ENCODE data around the gene PCARE.

GRCh38 chr2:29068513-29068912 is 5.8 kb downstream of the PCARE start:
- TF ChIP-seq CTCF (IDR thresholded peaks at IDR 0.05) (no peak), POLR2A (IDR thresholded peaks at IDR 0.05) (no peak), POLR2AphosphoS5 (IDR thresholded peaks at IDR 0.05) (no peak)

All from prostate gland (tissue), 2 donors.